Ishikawa (cell line): ENCODE measurements around the gene TFAM.

Experiments
- CEBPB ChIP-seq: IDR thresholded peaks from 2 replicates; pipeline ENCODE4 v1.6.1; 2012
- CREB1 ChIP-seq: IDR thresholded peaks from 2 replicates; pipeline ENCODE4 v1.6.1; 2012; ENCODE audit warnings: low read depth
- EGR1 ChIP-seq: IDR thresholded peaks from 2 replicates; pipeline ENCODE4 v1.6.1; 2012
- EP300 ChIP-seq: IDR thresholded peaks from 2 replicates; pipeline ENCODE4 v1.6.1; 2012; ENCODE audit warnings: borderline replicate concordance
- FOXM1 ChIP-seq: IDR thresholded peaks from 2 replicates; pipeline ENCODE4 v1.6.1; 2012; ENCODE audit warnings: low read depth, borderline replicate concordance
- MAX ChIP-seq: IDR thresholded peaks from 2 replicates; pipeline ENCODE4 v1.6.1; 2012
- NFIC ChIP-seq: IDR thresholded peaks from 2 replicates; pipeline ENCODE4 v1.6.1; 2012
- REST ChIP-seq: IDR thresholded peaks from 2 replicates; pipeline ENCODE4 v1.6.1; 2012; ENCODE audit warnings: low read depth, mild to moderate bottlenecking
- TAF1 ChIP-seq: IDR thresholded peaks from 2 replicates; pipeline ENCODE4 v1.6.1; 2012; ENCODE audit warnings: low read depth, mild to moderate bottlenecking
- TCF12 ChIP-seq: IDR thresholded peaks from 2 replicates; pipeline ENCODE4 v1.6.1; 2012; ENCODE audit warnings: low read depth
- TEAD4 ChIP-seq: IDR thresholded peaks from 2 replicates; pipeline ENCODE4 v1.6.1; 2012
- YY1 ChIP-seq: IDR thresholded peaks from 2 replicates; pipeline ENCODE4 v1.6.1; 2012; ENCODE audit warnings: low read depth

- no peak for TF ChIP-seq CREB1
- no peak for TF ChIP-seq TCF12
- TF ChIP-seq REST = no peak
- TF ChIP-seq CEBPB = no peak
- TF ChIP-seq FOXM1 = no peak
- no peak for TF ChIP-seq YY1
- no peak for TF ChIP-seq EP300
- TF ChIP-seq MAX = no peak
- TF ChIP-seq EGR1 = no peak
- TF ChIP-seq TAF1 = no peak
- no peak for TF ChIP-seq TEAD4
- TF ChIP-seq NFIC = no peak
These were observed 48.4 kb downstream of the TFAM start for GRCh38 chr10:58433571-58433970.
